ENCODE data around the gene FGF18.

- TF ChIP-seq POLR2A (IDR thresholded peaks at IDR 0.05) (no peak), CTCF (IDR thresholded peaks at IDR 0.05) (no peak)
Measured at GRCh38 chr5:171477666-171478065, 58.2 kb downstream of the FGF18 start.
